Measurements from ENCODE around the gene TGFB2. TPM values are rescaled to one million over a fixed set of nuclear protein-coding genes. Genes with fewer than 3 reads are reported as not detected.

The TGFB2 gene
- total and polyA plus RNA-seq, 4 donors, result 0.21 to 0.75 (median 0.41) TPM

DNA sequence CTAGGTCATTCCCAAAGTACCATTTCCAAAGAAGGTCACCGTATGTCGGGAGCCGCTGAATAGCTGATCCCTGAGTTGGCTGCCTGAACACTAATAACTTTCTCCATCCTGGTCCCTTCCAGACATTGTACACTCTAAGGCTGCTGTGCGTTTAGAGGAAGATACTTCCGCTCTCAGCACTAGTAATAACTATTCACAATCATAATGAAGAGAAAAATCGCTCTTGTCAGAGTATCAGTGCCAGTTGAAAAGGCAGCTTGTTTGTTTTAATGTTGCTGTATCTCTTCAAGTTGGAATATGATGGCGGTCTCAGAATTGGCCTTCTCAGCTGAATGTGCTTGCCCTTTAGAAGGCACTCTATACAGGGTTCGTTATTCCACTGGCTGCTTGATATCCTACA is 43.5 kb downstream of the TGFB2 start:
- no peak overlapping the region for H3K4me3 ChIP-seq (ENCODE audit: low read depth in 1 of 3, low read length in 3 of 3)
- no peaks in the 10 kb centered on the region for H3K36me3 ChIP-seq (ENCODE audit: control insufficient read depth in 4 of 4, insufficient read depth in 3 of 4, low read depth in 1 of 4, low read length in 3 of 4)
- no peak for DNase-seq (ENCODE audit: low spot score)
- H3K4me1 ChIP-seq (ENCODE audit: control insufficient read depth in 4 of 4, insufficient read depth in 4 of 4, low read length in 3 of 4), result no peaks in the 10 kb centered on the region
- H3K27me3 ChIP-seq (ENCODE audit: control insufficient read depth in 4 of 4, insufficient read depth in 4 of 4, low read length in 3 of 4), result no peaks in the 10 kb centered on the region
- TF ChIP-seq FOXA2 (IDR thresholded peaks at IDR 0.05) (no peak), SP1 (IDR thresholded peaks at IDR 0.05) (no peak), RXRA (IDR thresholded peaks at IDR 0.05) (no peak), HNF4G (IDR thresholded peaks at IDR 0.05) (no peak), TAF1 (conservative IDR thresholded peaks at IDR 0.05) (no peak), GABPA (IDR thresholded peaks at IDR 0.05 in 1 of 2, conservative IDR thresholded peaks at IDR 0.05 in 1 of 2) (no peak)
- TF ChIP-seq, protein P1, sequence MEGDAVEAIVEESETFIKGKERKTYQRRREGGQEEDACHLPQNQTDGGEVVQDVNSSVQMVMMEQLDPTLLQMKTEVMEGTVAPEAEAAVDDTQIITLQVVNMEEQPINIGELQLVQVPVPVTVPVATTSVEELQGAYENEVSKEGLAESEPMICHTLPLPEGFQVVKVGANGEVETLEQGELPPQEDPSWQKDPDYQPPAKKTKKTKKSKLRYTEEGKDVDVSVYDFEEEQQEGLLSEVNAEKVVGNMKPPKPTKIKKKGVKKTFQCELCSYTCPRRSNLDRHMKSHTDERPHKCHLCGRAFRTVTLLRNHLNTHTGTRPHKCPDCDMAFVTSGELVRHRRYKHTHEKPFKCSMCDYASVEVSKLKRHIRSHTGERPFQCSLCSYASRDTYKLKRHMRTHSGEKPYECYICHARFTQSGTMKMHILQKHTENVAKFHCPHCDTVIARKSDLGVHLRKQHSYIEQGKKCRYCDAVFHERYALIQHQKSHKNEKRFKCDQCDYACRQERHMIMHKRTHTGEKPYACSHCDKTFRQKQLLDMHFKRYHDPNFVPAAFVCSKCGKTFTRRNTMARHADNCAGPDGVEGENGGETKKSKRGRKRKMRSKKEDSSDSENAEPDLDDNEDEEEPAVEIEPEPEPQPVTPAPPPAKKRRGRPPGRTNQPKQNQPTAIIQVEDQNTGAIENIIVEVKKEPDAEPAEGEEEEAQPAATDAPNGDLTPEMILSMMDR (IDR thresholded peaks at IDR 0.05; ENCODE audit: low read depth, low read length, missing input control), result no peak
- H3K9ac ChIP-seq (ENCODE audit: low read depth in 1 of 2, low read length in 2 of 2), result no peak overlapping the region
- WGBS, result 93% methylated on average over 8 of the region's 8 CpGs
- H3K27ac ChIP-seq (ENCODE audit: low read depth in 1 of 2, low read length in 2 of 2), result no peak overlapping the region
- no peaks in the 10 kb centered on the region for H3K9me3 ChIP-seq (ENCODE audit: control insufficient read depth in 4 of 4, low read length in 3 of 4)

DNA sequence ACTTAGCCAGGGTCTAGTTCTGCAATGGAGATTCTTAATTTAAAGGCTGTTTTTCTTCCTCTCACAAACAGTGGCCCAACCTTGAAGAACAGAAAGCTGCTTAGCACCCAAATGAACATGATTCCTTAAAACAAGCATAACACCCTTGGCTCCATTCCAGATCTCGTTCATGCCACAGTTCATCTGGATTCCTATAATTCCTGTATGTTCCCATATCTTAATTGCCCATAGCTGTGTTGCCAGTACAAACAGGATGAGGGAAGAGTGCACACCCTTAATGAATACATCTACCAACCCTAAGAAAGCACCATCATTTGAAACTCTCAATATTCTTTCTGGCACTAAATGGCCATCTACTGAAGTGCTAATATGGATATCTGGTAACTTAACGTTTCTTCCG is 45.5 kb downstream of the TGFB2 start:
- DNase-seq (ENCODE audit: low spot score), result no peak
- Histone ChIP-seq H3K27me3 (ENCODE audit: control insufficient read depth in 4 of 4, insufficient read depth in 4 of 4, low read length in 3 of 4) (no peaks in the 10 kb centered on the region), H3K27ac (ENCODE audit: low read depth in 1 of 2, low read length in 2 of 2) (no peak overlapping the region), H3K9me3 (ENCODE audit: control insufficient read depth in 4 of 4, low read length in 3 of 4) (no peaks in the 10 kb centered on the region), H3K36me3 (ENCODE audit: control insufficient read depth in 4 of 4, insufficient read depth in 3 of 4, low read depth in 1 of 4, low read length in 3 of 4) (no peaks in the 10 kb centered on the region), H3K4me3 (ENCODE audit: low read depth in 1 of 3, low read length in 3 of 3) (no peak overlapping the region), H3K4me1 (ENCODE audit: control insufficient read depth in 4 of 4, insufficient read depth in 4 of 4, low read length in 3 of 4) (no peaks in the 10 kb centered on the region), H3K9ac (ENCODE audit: low read depth in 1 of 2, low read length in 2 of 2) (no peak overlapping the region)
- TF ChIP-seq, protein P2, sequence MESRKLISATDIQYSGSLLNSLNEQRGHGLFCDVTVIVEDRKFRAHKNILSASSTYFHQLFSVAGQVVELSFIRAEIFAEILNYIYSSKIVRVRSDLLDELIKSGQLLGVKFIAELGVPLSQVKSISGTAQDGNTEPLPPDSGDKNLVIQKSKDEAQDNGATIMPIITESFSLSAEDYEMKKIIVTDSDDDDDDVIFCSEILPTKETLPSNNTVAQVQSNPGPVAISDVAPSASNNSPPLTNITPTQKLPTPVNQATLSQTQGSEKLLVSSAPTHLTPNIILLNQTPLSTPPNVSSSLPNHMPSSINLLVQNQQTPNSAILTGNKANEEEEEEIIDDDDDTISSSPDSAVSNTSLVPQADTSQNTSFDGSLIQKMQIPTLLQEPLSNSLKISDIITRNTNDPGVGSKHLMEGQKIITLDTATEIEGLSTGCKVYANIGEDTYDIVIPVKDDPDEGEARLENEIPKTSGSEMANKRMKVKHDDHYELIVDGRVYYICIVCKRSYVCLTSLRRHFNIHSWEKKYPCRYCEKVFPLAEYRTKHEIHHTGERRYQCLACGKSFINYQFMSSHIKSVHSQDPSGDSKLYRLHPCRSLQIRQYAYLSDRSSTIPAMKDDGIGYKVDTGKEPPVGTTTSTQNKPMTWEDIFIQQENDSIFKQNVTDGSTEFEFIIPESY (IDR thresholded peaks at IDR 0.05), result no peak
- no peak for TF ChIP-seq YY1 (IDR thresholded peaks at IDR 0.05)
- TF ChIP-seq GABPA (IDR thresholded peaks at IDR 0.05 in 1 of 2, conservative IDR thresholded peaks at IDR 0.05 in 1 of 2), result no peak
- TF ChIP-seq, protein P1 (IDR thresholded peaks at IDR 0.05; ENCODE audit: low read depth, low read length, missing input control), result no peak
- TF ChIP-seq FOXA2 (IDR thresholded peaks at IDR 0.05), result no peak
- TF ChIP-seq, protein P3, sequence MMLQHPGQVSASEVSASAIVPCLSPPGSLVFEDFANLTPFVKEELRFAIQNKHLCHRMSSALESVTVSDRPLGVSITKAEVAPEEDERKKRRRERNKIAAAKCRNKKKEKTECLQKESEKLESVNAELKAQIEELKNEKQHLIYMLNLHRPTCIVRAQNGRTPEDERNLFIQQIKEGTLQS (IDR thresholded peaks at IDR 0.05), result no peak
- TF ChIP-seq JUND (IDR thresholded peaks at IDR 0.05), result no peak
- no peak for TF ChIP-seq HNF4A (conservative IDR thresholded peaks at IDR 0.05)
- TF ChIP-seq RXRA (IDR thresholded peaks at IDR 0.05), result no peak
- TF ChIP-seq SP1 (IDR thresholded peaks at IDR 0.05), result no peak
- no peak for TF ChIP-seq FOXA1 (IDR thresholded peaks at IDR 0.05)
- no peak for TF ChIP-seq NR2F2 (IDR thresholded peaks at IDR 0.05)
- TF ChIP-seq RAD21 (IDR thresholded peaks at IDR 0.05), result no peak
- 72% methylated on average over 3 of the region's 3 CpGs for WGBS

Measured in liver (tissue), 9 donors.